Inflammatory macrophage treated with lipopolysaccharide for 4 hours (primary cell): ENCODE results near the gene PBX1.

Experiments
- DNase-seq: peaks from one replicate; pipeline ENCODE4 v3.0.0-alpha.2; 2020

Gene PBX1

DNA sequence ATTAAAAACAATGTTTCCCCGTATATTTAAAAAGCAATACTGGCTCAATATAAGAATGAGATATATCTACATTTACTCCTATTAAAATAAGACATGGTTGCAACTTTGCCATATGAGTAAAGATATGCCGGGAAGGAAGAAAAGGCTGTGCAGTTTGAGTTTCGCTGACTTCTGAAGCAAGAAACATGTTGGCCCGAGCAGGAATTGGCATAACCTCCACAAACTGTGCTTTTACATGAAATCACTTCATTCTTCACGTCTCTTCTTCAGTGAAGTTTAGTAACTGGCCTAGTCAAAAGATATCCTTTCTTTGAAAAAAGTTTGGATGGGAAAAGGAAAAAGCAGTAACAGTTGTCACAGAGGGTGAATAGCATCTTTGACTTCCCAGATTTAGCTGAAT lies 342.0 kb downstream of the PBX1 start:
- DNase-seq: no peak
